Central memory CD8-positive, alpha-beta T cell (primary cell): ENCODE data around the gene RPS27.
"Not testable (repeated sequence)": the region's sequence is repeated elsewhere in the genome, so short reads cannot be mapped to it uniquely, and the experiment has no call there.

ENCODE experiments used
- ATAC-seq: fragments of 150-1000 bp; cut with Tn5 transposase; replicated peaks from 2 replicates; pipeline ENCODE4 v1.10.0; 2022; ENCODE audit warnings: mild to moderate bottlenecking, moderate FRiP score, moderate number of reproducible peaks; ENCODE audit not compliant: poor library complexity, severe bottlenecking; ENCODE audit errors: extremely low read depth
- DNase-seq, 2 donors: peaks; one replicate each; pipeline ENCODE4 v3.0.0; 2021; ENCODE audit warnings: low spot score in 2 of 2
- H3K27ac Mint-ChIP-seq: one replicate; pipeline ENCODE4 v1.8.0; 2022; ENCODE audit warnings: low read depth, mild to moderate bottlenecking, moderate library complexity, mixed read lengths
- H3K27me3 Mint-ChIP-seq: one replicate; pipeline ENCODE4 v1.8.0; 2022; ENCODE audit warnings: mixed read lengths
- H3K36me3 Mint-ChIP-seq: one replicate; pipeline ENCODE4 v1.8.0; 2022; ENCODE audit warnings: mild to moderate bottlenecking, moderate library complexity, mixed read lengths; ENCODE audit not compliant: insufficient read depth
- H3K4me1 Mint-ChIP-seq: one replicate; pipeline ENCODE4 v1.8.0; 2022; ENCODE audit warnings: mixed read lengths
- H3K4me3 Mint-ChIP-seq: one replicate; pipeline ENCODE4 v1.8.0; 2022; ENCODE audit warnings: mild to moderate bottlenecking, moderate library complexity, mixed read lengths
- H3K9me3 Mint-ChIP-seq: one replicate; pipeline ENCODE4 v1.8.0; 2022; ENCODE audit warnings: mixed read lengths

The RPS27 gene

DNA sequence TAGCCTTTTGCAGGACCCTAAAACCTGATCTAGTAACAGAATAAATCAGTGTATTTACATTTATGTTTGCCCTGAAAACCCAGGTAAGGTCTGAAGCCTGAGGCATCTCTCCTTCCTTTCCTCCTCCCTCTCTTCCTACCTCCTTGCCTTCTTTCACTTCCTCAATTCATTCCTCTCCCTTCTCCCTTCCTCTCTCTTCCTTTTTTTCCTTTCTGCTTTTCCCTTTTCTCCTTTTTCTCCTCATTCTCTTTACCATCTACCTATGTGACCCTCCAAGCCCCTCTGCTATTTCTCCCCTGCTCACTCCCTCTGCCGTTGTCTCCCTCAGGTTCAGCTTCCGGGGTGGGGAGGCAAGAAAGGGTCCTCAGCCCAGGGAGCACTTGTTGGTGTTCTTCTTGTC is 8.8 kb upstream of the RPS27 start:
- H3K4me3 Mint-ChIP-seq, H3K27me3 Mint-ChIP-seq, H3K36me3 Mint-ChIP-seq, ATAC-seq, H3K9me3 Mint-ChIP-seq, DNase-seq, H3K27ac Mint-ChIP-seq: not testable (repeated sequence)
- peaks cover 27% of the 10 kb centered on the region for H3K4me1 Mint-ChIP-seq

DNA sequence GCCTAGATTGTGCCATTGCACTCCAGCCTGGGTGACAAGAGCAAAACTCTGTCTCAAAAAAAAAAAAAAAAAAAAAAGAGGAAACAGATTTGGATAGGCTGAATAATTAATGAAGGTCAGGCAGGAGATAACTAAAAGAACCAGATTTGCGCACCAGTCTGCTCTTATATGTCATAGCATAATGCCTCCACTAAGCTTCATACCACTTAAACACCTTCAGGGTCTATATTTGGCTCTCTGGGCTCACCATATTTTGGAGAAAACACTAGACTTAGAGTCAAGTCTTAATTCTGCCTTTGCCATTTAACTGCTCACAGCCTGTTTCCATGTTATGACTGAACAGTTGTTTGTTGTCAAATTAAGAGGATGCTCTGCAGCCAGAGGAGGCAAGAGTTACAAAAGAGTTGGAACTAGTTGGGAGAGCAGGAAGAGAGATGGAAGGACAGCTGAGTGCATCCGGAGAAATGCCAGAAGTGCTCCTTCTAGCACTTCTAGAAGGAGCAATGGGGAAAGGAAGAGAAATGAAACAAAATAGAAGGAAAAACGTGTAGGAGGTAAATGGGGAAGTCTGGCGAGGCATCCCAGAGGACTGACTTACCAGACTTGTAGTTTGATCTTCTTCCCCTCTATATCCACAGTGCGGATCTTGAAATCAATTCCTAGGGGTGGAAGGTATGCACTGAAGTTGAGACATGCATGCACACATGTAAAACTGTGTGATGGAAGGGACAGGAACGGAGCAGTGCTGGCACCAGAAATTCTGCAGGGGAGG is 6.3 kb upstream of the RPS27 start:
- Mint-ChIP-seq H3K9me3 (no peaks in the 10 kb centered on the region), H3K27ac (no peak overlapping the region), H3K4me1 (peaks cover 16% of the 10 kb centered on the region), H3K27me3 (no peaks in the 10 kb centered on the region), H3K4me3 (no peak overlapping the region), H3K36me3 (peaks cover 4% of the 10 kb centered on the region)
- ATAC-seq, result no peak
- DNase-seq, result no peak

DNA sequence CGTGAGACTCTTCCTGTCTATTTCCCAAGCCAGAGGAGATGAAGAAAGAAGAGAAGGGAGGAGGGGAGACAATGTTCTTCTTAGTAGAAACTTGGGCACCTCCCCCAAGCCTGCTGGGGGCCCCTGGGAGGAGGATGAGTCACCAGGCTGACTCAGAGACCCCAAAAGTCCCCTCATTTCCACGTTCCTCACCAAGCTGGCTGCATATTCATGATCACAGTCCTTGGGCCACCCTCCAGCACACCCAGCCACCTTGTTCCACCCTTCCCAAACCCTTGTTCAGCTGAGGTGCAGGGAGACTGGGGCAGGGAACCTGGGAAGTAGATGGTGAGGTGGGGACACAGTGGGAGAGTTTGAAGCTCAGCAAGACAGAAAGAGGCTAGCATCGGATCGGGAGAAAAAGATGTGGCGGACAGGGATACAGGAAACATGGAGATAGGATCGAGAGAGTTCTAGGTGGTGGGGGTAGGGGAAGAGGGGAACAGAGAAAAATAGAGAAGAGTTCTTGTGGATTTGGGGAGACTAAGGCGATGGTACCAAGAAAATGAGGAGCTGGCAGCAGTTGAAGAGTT is 5.1 kb upstream of the RPS27 start:
- no peaks in the 10 kb centered on the region for H3K27me3 Mint-ChIP-seq
- ATAC-seq (no peak), DNase-seq (no peak)
- H3K36me3 Mint-ChIP-seq, result peaks cover 6% of the 10 kb centered on the region
- H3K9me3 Mint-ChIP-seq, result no peaks in the 10 kb centered on the region
- H3K4me1 Mint-ChIP-seq, result peaks cover 25% of the 10 kb centered on the region
- no peak overlapping the region for H3K27ac Mint-ChIP-seq
- H3K4me3 Mint-ChIP-seq, result peak overlapping the region; percentile 12

DNA sequence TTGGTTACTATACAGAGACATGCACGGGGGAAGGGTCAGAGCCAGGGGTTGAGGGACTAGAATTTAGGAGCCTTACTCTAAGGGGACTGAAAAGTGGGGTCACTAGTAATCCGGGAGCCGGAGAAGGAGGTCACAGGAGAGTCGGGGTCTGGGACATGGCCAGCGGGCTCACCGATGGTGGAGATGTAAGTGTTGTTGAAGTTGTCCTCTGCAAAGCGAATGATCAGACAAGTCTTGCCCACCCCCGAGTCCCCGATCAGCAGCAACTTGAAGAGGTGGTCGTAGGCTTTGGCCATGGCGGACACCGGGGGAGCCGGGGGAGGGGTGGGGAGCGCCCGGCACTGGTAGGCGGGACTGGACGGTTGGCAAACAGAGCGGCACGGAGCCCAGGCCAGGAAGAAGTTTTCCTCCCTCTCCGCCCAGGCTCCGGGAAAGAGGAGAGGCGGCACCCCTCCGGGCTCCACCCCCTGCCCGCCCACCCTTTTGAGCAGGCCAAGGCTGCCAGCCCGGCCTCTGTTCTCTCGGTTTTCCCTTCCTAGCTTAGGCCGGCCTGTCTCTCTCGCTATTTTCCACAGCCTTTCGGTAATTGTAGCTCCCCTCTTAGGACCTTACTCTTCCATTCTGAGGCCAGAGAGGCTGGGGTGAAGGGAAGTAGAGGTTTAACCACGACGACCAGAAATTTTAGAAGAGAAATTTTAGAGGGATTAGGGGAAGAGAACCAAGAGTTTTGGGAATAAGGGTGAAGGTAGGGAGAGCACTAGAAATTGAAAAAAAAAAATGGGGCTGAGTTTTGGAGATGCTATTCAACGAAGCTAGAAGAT is 4.4 kb upstream of the RPS27 start, which contains the start of gene RAB13:
Gene RAB13 (minus strand): TSS at position 399 of the 821 bp plus-strand sequence. CDS start 103 bp downstream, at position 296.
- peaks cover 32% of the 10 kb centered on the region for H3K4me1 Mint-ChIP-seq

DNA sequence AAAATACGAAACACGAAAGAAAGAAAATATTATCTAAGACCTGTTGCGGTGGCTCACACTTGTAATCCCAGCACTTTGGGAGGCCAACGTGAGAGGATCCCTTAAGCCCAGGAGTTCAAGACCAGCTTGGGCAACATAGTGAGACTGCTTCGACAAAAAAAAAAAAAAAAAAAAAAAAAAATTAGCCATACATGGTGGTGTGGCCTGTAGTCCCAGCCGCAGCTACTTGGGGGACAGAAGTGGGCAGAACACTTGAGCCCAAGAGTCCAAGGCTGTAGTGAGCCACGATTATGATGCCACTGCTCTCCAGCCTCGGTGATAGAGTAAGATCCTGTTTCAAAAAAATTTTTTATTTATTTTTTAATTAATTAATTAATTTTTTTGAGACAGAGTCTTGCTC is 2.9 kb upstream of the RPS27 start:
- no peaks in the 10 kb centered on the region for H3K9me3 Mint-ChIP-seq
- H3K4me3 Mint-ChIP-seq, result no peak overlapping the region
- no peak for ATAC-seq
- peaks cover 45% of the 10 kb centered on the region for H3K4me1 Mint-ChIP-seq
- peak overlapping the region; percentile 88 for H3K27ac Mint-ChIP-seq
- peaks cover 28% of the 10 kb centered on the region for H3K36me3 Mint-ChIP-seq
- DNase-seq, result no peak
- no peaks in the 10 kb centered on the region for H3K27me3 Mint-ChIP-seq

More for the DNA sequence above, 4.4 kb upstream of the RPS27 start, which contains the start of gene RAB13:
- DNase-seq, result no peak
- Mint-ChIP-seq H3K27ac (peak within 1 kb of the TSS; percentile 88), H3K27me3 (no peaks in the 10 kb centered on the region), H3K36me3 (peaks cover 13% of the 10 kb centered on the region), H3K4me3 (peak within 1 kb of the TSS; percentile 12), H3K9me3 (no peaks in the 10 kb centered on the region)
- no peak for ATAC-seq

DNA sequence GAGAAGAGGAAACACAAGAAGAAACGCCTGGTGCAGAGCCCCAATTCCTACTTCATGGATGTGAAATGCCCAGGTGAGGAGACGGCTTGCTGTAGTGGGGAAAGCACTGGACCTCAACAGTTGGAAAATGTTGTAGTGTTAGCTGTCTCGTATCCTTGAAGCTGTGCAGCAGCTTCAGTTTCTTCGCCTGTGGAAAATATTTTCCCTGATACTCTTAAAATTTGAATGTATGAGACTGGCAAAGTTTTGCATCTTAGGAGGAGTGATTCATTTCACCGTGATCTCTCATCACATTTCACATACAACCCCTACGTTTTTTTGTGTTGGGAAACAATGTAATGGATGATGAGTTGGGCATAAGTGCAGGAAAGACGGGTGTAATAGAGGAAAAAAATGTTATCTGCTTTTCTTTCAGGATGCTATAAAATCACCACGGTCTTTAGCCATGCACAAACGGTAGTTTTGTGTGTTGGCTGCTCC is 629 bp downstream of the RPS27 start:
- Mint-ChIP-seq H3K36me3 (peaks cover 51% of the 10 kb centered on the region), H3K27me3 (no peaks in the 10 kb centered on the region), H3K4me1 (peaks cover 55% of the 10 kb centered on the region), H3K9me3 (no peaks in the 10 kb centered on the region), H3K4me3 (peak overlapping the region; percentile 97), H3K27ac (peak overlapping the region; percentile 99)
- no peak for ATAC-seq
- DNase-seq, result no peak

DNA sequence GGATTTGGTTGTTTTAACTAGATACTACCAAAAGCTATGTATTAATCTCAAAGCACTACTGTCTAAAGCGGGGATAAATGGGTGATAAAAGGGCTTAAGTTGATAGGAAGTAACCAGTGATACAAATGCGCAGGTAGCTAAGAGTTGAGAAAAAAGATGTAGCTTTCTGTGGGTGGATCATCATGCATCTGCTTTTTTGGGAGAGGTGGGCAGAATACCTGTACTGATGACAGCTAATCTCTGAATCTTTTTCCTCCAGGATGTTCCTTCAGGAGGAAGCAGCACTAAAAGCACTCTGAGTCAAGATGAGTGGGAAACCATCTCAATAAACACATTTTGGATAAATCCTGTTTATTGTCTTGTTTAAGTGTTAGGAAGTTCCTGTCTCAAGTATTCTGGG is 1.2 kb downstream of the RPS27 start:
- Mint-ChIP-seq H3K4me3 (peak overlapping the region; percentile 97), H3K36me3 (peaks cover 51% of the 10 kb centered on the region), H3K27ac (peak overlapping the region; percentile 99), H3K27me3 (no peaks in the 10 kb centered on the region), H3K4me1 (peaks cover 50% of the 10 kb centered on the region), H3K9me3 (no peaks in the 10 kb centered on the region)
- no peak for ATAC-seq
- DNase-seq, result no peak

DNA sequence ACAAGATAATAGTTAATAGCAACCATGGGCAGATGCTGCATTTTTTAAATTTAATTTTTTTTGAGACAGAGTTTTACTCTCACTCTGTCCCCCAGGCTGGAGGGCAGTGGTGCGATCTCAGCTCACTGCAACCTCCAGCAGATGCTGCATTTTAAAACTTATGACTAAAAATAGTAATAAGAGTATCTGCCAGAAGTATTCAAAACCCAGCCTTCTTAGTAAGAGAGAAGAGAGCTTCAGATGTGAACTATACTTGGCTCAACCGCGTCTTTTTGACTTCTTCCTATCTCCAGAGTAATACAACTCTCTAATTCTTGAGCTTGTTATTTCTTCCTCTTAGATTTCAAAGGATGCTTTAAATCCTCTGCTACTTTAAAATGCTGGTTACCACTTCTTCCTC is 4.6 kb downstream of the RPS27 start:
- Mint-ChIP-seq H3K27ac (peak overlapping the region; percentile 59), H3K9me3 (no peaks in the 10 kb centered on the region), H3K4me3 (no peak overlapping the region), H3K4me1 (peaks cover 39% of the 10 kb centered on the region), H3K36me3 (peaks cover 50% of the 10 kb centered on the region), H3K27me3 (no peaks in the 10 kb centered on the region)
- DNase-seq, result no peak
- no peak for ATAC-seq

DNA sequence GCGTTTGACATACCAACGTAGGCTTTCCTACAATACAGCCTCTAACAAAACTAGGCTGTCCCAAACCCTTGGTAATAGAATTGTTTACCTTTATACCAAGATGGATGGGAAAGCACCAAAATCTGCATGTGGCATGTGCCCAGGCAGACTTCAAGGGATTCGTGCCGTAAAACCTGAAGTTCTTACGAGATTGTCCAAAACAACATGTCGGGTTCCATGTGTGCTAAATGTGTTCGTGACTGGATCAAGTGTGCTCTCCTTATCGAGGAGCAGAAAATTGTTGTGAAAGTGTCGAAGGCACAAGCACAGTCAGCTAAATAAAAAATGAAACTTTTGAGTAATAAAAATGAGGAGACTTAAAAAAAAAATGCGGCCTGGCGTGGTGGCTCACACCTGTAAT is 5.1 kb downstream of the RPS27 start:
- H3K4me1 Mint-ChIP-seq, result peaks cover 34% of the 10 kb centered on the region
- peaks cover 46% of the 10 kb centered on the region for H3K36me3 Mint-ChIP-seq
- no peaks in the 10 kb centered on the region for H3K9me3 Mint-ChIP-seq
- no peak overlapping the region for H3K4me3 Mint-ChIP-seq
- H3K27me3 Mint-ChIP-seq, result no peaks in the 10 kb centered on the region
- ATAC-seq, result no peak
- no peak for DNase-seq
- H3K27ac Mint-ChIP-seq, result peak overlapping the region; percentile 59

DNA sequence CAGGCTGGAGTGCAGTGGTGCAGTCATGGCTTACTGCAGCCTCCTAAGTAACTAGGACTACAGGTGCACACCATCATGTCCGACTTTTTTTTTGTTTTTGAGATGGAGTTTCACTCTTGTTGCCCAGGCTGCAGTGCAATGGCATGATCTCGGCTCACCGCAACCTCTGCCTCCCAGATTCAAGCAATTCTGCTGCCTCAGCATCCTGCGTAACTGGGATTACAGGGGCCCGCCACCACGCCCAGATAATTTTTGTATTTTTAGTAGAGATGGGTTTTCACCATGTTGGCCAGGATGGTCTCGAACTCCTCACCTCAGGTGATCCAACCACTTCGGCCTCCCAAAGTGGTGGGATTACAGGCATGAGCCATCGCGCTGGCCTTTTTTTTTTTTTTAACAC is 6.3 kb downstream of the RPS27 start:
- not testable (repeated sequence) for DNase-seq, H3K27me3 Mint-ChIP-seq, H3K4me3 Mint-ChIP-seq, H3K9me3 Mint-ChIP-seq, ATAC-seq
- Mint-ChIP-seq H3K27ac (peak overlapping the region; percentile 29), H3K4me1 (peaks cover 22% of the 10 kb centered on the region), H3K36me3 (peaks cover 34% of the 10 kb centered on the region)

DNA sequence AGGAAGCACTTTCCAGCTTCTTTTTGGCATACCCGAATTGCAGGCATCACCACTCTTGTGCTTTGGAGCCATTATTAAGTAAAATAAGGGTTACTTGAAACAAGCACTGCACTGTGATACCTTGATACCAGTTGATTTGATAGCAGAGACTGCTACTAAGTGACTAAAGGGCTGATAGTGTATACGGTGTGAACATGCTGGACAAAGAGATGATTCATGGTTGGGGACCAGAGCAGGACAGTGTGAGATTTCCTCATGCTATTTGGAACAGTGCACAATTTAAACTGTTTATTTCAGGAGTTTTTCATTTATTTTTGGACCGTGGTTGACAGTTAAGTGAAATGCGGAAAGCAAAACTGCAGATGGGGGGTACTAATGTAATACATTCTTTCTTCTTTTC is 9.9 kb downstream of the RPS27 start:
- Mint-ChIP-seq H3K27me3 (no peaks in the 10 kb centered on the region), H3K27ac (no peak overlapping the region), H3K36me3 (peaks cover 7% of the 10 kb centered on the region), H3K4me3 (no peak overlapping the region), H3K9me3 (no peaks in the 10 kb centered on the region), H3K4me1 (peaks cover 4% of the 10 kb centered on the region)
- ATAC-seq, result no peak
- no peak for DNase-seq

DNA sequence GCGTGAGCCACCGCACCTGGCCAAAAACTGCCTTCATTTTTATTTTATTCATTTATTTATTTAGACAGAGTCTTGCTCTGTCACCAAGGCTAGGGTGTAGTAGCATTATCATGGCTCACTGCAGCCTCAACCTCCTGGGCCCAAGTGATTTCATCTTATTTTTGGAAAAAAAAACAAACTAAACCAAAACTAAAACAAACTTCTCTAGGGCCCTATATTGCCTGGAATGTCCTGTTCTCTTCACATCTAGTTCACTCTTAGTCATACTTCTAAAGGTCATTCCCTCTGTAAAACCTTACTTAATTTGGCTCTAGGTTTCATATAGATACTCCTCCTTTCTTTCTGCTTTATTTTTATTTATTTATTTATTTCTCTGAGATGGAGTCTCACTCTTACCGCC is 15.6 kb downstream of the RPS27 start:
- H3K27me3 Mint-ChIP-seq, result no peaks in the 10 kb centered on the region
- H3K4me3 Mint-ChIP-seq, result no peak overlapping the region
- ATAC-seq (no peak), DNase-seq (no peak)
- no peak overlapping the region for H3K27ac Mint-ChIP-seq
- no peaks in the 10 kb centered on the region for H3K4me1 Mint-ChIP-seq
- H3K36me3 Mint-ChIP-seq, result no peaks in the 10 kb centered on the region
- no peaks in the 10 kb centered on the region for H3K9me3 Mint-ChIP-seq
